NCI-H2029 (cell line): ENCODE data around the gene CLTB.

Source experiments
- DNase-seq: peaks from one replicate; lab custom pipeline; 2025; lab: John Stamatoyannopoulos, UW

CLTB gene

DNA sequence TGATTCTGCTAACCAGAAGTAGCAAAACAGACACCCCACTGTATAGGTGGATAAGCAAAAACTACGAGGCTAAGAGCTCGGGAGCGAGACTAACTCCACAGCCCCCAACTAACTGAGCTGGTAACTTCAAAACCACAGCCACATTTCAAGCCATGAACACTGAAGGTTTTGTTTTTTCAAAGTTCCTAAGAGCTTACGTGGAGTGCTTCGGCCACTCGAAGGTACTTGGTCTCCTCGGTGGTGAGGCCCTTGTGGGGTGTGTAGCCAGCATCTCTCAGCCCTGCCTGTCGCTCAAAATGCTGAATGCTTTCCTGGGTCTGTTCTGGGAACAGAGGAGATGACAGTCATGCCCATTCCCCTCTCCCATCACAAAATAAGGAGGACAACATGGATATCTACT lies 65.9 kb downstream of the CLTB start:
- DNase-seq: no peak

DNA sequence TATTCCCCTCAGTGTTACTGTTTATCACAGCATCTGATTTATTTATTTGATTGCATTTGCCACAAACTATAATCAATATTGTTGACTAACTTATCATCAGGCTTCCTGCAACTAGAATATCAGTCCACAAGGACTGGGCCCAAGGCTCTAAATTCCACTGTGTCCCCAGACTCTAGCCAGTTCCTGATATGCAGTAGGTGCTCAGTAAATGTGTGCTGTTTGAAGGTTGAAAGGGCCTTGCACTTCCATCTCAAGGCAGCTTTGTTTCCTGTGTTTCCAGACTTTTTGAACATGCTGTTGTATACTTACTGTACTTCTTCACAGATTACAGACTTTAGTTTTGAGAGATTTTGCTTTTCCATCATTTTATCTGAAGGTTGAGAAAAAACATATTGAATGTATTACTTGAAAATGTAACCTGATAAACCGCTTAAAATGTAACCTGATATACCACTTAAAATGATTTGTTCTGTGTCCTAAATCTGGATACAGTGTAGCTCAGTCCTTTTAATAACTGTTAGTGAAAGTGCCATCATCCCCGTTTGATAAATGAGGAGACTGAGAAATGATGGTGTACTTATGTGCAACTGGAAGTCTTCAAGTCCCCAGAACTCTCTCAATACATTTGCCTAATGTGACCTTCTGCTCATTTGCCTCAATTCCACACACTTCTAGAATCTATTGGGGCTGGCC lies 73.4 kb downstream of the CLTB start:
- no peak for DNase-seq
